Activated CD8-positive, alpha-beta memory T cell treated with anti-CD3 and anti-CD28 coated beads for 36 hours (primary cell): ENCODE results near the gene TLE7. TPM values are rescaled to one million over a fixed set of nuclear protein-coding genes. Genes with fewer than 3 reads are reported as not detected.

ENCODE experiments used
- CTCF ChIA-PET: fragments of 350-600 bp; sonication (Branson Sonifier 250); formaldehyde crosslinking; loops from one replicate; lab custom pipeline; 2021; ENCODE audit warnings: antibody characterized with exemption; lab: Charles Lee
- POLR2A ChIA-PET: fragments of 350-600 bp; sonication (Branson Sonifier 250); formaldehyde crosslinking; loops from one replicate; lab custom pipeline; 2021; ENCODE audit warnings: antibody characterized with exemption; lab: Charles Lee
- total RNA-seq, 2 experiments: library from RNA; stranded (reverse); gene quantifications; one replicate each; pipeline ENCODE4 v1.2.3, GENCODE V29; 2021

Gene TLE7
- total RNA-seq, 2 experiments from 2014 or later: not detected

- ChIA-PET CTCF (no interaction called here), POLR2A (interaction anchor here (0.5 kb wide), 1 partner anchor 435 kb away, joined by 3 read pairs; no protein-coding TSS in a partner anchor)
Observed at GRCh38 chr16:71459510-71459909, 17.7 kb upstream of the TLE7 start.

DNA sequence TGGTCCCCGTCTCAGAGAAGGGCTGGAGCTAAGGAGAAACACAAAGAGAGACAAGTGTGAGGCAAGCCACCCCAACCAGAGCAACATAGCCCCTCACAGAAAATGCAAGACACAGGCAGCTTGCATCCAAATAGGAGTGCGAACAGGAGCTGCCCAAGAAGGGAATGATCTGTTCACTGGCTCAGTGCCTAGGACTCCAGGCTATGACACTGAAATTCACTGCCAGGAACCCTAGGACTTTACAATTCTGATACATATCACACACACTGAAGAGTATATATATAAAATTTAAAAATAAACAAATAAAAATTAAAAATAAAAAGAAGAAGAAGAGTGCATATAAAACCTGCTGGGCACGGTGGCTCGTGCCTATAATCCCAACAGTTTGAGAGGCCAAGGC lies 14.9 kb upstream of the TLE7 start:
- ChIA-PET CTCF (interaction anchor here (1.2 kb wide), 1 partner anchor 44 kb away, joined by 3 read pairs; no protein-coding TSS in a partner anchor), POLR2A (no interaction called here)

- POLR2A ChIA-PET: no interaction called here
- CTCF ChIA-PET: no interaction called here
Observed at GRCh38 chr16:71453036-71453435, 11.2 kb upstream of the TLE7 start.

DNA sequence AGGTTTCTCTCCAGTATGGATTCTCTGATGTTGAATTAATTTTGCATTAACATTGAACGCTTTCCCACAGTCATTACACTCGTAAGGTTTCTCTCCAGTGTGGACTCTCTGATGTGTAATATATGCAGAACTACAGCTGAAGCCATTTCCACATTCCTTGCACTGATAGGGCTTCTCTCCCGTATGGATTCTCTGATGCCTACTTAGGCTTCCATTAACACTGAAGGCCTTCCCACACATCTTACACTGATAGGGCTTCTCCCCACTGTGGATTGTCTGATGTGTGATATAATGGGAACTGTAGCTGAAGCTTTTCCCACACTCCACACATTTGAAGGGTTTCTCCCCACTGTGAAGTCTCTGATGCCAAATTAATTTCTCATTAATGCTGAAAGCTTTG lies 7.2 kb upstream of the TLE7 start:
- ChIA-PET POLR2A (no interaction called here), CTCF (no interaction called here)

GRCh38 chr16:71448274-71448866 lies 6.5 kb upstream of the TLE7 start:
- POLR2A ChIA-PET: no interaction called here
- CTCF ChIA-PET: no interaction called here

DNA sequence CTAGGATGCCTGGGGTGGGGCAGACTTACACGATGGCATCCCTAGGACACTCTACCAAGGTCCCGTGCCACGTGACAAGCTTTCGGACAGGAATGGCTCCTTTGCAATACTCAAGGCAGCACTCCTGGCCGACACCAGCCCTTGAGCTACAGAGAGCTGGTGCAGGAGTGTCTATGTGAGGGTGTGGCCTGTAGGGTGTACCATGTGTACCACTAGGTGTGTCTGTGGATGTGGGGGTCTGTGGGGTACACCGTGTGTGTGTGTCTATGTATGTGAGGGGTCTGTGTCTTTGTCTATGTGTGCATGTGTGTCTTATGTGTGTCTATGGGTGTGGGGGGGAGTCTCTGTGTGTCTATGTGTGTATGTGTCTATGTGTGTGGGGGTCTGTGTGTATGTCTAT lies 1.9 kb upstream of the TLE7 start:
- ChIA-PET POLR2A (no interaction called here), CTCF (no interaction called here)

- CTCF ChIA-PET: interaction anchor here (0.5 kb wide), 1 partner anchor 248 kb away, joined by 3 read pairs; no protein-coding TSS in a partner anchor
- POLR2A ChIA-PET: no interaction called here
Observed at GRCh38 chr16:71441348-71442050, 355 bp downstream of the TLE7 start.

DNA sequence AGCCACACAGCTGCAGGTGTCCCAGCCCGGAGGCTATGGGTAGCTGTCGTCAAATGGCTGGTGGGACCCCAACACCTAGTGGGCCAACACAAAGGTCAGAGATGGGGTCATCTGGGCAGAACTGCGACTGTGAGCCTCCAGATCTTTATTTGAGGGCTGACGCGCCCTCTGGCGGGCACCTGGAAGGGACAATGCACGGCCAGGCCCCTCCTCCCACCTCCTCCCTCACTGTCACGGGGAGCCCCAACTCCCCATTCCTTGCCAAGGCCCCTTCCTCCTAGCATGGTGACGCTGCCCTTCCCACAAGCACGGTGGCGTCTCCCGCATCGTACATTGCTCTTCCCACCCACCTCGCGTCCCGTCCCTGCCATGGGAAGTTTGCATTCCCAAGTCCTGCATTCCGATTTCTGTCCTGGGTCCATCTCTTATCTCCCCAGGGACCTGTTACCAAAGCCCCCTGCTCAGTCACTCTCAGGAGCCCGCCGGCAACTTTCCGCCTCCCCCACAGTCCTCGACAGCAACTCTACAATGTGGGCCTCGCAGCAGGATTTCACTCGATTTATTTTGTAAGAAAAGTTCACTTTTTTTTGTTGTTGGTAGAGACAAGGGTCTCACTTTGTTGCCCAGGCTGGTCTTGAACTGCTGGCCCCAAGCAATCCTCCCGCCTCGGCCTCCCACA lies 1.0 kb downstream of the TLE7 start:
- CTCF ChIA-PET: no interaction called here
- POLR2A ChIA-PET: no interaction called here

GRCh38 chr16:71439523-71439922 lies 2.3 kb downstream of the TLE7 start:
- CTCF ChIA-PET: no interaction called here
- POLR2A ChIA-PET: no interaction called here

DNA sequence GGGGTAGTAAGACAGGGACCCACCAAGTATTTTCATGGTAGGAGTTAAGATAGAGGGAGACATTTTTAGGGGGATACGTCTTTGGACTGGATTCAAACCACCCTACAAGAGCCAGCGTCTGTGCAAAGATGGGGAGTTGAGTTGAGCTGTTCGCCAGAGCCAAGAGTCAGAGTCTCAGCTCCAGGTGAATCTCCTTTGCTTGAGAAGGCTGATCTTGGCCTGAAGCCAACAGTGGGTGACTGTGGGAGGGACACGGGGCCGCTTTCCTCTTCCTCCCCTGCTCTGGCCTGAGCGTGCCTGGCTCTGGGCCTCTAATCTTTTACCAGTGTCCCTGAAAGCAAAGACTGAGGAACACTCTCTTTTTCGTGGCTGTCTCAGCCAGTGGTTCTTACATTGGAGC lies 5.4 kb downstream of the TLE7 start:
- CTCF ChIA-PET: interaction anchor here (0.6 kb wide), 1 partner anchor 49 kb away, joined by 3 read pairs; no protein-coding TSS in a partner anchor
- POLR2A ChIA-PET: no interaction called here

- POLR2A ChIA-PET: no interaction called here
- CTCF ChIA-PET: interaction anchor here (1.6 kb wide), 1 partner anchor 20 kb away, joined by 5 read pairs; no protein-coding TSS in a partner anchor
Observed at GRCh38 chr16:71432906-71433305, 8.9 kb downstream of the TLE7 start.

- ChIA-PET POLR2A (no interaction called here), CTCF (interaction anchor here (1.6 kb wide), 1 partner anchor 19 kb away, joined by 5 read pairs; no protein-coding TSS in a partner anchor)
Observed at GRCh38 chr16:71431991-71432390, 9.9 kb downstream of the TLE7 start.

DNA sequence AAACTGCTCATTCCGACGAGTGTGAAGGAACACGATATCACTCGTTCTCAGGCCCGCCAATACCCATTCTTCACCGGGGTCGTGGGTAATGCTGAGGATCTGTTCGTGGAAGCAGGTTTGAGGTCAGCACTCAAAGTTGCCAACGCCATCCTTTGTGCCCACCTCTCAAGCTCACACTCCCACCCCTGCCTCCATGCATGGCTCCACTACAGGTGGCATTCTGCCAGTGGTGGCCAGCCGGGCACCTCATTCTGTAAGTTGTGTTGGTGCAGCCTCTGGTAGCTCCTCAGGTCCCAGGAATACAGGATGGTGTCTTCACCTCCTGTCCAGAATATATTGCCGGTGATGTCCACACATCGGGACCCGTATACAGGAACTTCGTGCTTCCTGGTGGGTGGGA lies 10.7 kb downstream of the TLE7 start:
- CTCF ChIA-PET: no interaction called here
- POLR2A ChIA-PET: no interaction called here

GRCh38 chr16:71430744-71431143 lies 11.1 kb downstream of the TLE7 start:
- POLR2A ChIA-PET: no interaction called here
- CTCF ChIA-PET: interaction anchor here (1.6 kb wide), 1 partner anchor 18 kb away, joined by 5 read pairs; no protein-coding TSS in a partner anchor

- ChIA-PET POLR2A (no interaction called here), CTCF (interaction anchor here (0.9 to 1.6 kb wide), 3 partner anchors 16 to 70 kb away, joined by 3 to 5 read pairs (median 4); no protein-coding TSS in a partner anchor)
Observed at GRCh38 chr16:71429581-71429980, 12.3 kb downstream of the TLE7 start.

- ChIA-PET CTCF (interaction anchor here (0.9 to 1.6 kb wide), 4 partner anchors 15 to 71 kb away, joined by 3 to 5 read pairs (median 4); no protein-coding TSS in a partner anchor), POLR2A (no interaction called here)
Observed at GRCh38 chr16:71428883-71429282, 13.0 kb downstream of the TLE7 start.

DNA sequence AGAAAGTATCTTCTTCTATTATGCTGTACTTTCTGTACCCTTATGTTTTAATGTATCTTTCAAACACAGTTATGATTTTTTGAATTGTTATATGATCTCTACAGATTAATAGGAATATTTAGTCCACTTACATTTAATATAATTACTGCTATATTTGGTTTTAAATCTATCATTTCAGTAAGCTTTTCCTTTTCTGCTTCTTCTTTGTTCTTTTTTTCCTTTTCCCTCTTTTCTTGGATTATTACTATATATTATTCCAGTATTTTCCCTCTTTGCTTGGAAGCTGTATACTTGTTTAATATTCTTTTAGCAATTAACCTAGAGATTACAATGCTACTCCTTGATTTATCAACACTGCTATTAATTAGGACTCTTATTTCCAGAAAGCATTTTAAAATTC lies 13.5 kb downstream of the TLE7 start:
- ChIA-PET POLR2A (no interaction called here), CTCF (interaction anchor here (1.0 kb wide), 1 partner anchor 72 kb away, joined by 3 read pairs; no protein-coding TSS in a partner anchor)

GRCh38 chr16:71426880-71427615 lies 14.8 kb downstream of the TLE7 start:
- POLR2A ChIA-PET: interaction anchor here (1.2 kb wide), 1 partner anchor 138 kb away, joined by 3 read pairs; no protein-coding TSS in a partner anchor

More at GRCh38 chr16:71426880-71427615, 14.8 kb downstream of the TLE7 start:
- CTCF ChIA-PET: interaction anchor here (0.6 to 3.0 kb wide), 2 partner anchors 15 to 71 kb away, joined by 3 to 18 read pairs; no protein-coding TSS in a partner anchor
